GM23338 (cell line): ENCODE data around the gene HEBP1. TPM values are rescaled to one million over a fixed set of nuclear protein-coding genes. Genes with fewer than 3 reads are reported as not detected.

Experiments
- ATAC-seq: fragments of 200-7000 bp; cut with Tn5 transposase; 3 replicates; pipeline ENCODE4 v1.9.1; 2020
- DNase-seq: peaks from one replicate; pipeline ENCODE4 v3.0.0-alpha.2; 2015; ENCODE audit warnings: low spot score
- H2AFZ ChIP-seq: fragments of 200-600 bp; sonication (generic); 2 replicates; pipeline ENCODE4 v1.8.0; 2016; ENCODE audit warnings: antibody characterized with exemption, mild to moderate bottlenecking, moderate library complexity
- H3F3A ChIP-seq: fragments of 200-600 bp; sonication (generic); replicated peaks from 2 replicates; pipeline ENCODE4 v1.8.0; 2017; ENCODE audit warnings: antibody characterized with exemption, mixed run types, low read depth
- H3K27ac ChIP-seq: fragments of 200-600 bp; sonication (generic); 2 replicates; pipeline ENCODE4 v1.6.1; 2016; ENCODE audit warnings: low read depth
- H3K27me3 ChIP-seq: fragments of 200-600 bp; sonication (generic); 2 replicates; pipeline ENCODE4 v1.8.0; 2016; ENCODE audit warnings: mild to moderate bottlenecking, mixed run types, moderate library complexity; ENCODE audit not compliant: insufficient read depth
- H3K36me3 ChIP-seq: fragments of 200-600 bp; sonication (generic); 2 replicates; pipeline ENCODE4 v1.8.0; 2016; ENCODE audit warnings: mild to moderate bottlenecking; ENCODE audit not compliant: insufficient read depth
- H3K4me1 ChIP-seq: fragments of 200-600 bp; sonication (generic); 2 replicates; pipeline ENCODE4 v1.8.0; 2016; ENCODE audit warnings: mild to moderate bottlenecking, moderate library complexity; ENCODE audit not compliant: insufficient read depth
- H3K4me2 ChIP-seq: fragments of 200-600 bp; sonication (generic); 2 replicates; pipeline ENCODE4 v1.7.1; 2017; ENCODE audit warnings: mixed run types
- H3K4me3 ChIP-seq: fragments of 200-600 bp; sonication (generic); 2 replicates; pipeline ENCODE4 v1.6.1; 2016; ENCODE audit warnings: mixed run types
- H3K79me2 ChIP-seq: fragments of 200-600 bp; sonication (generic); replicated peaks from 2 replicates; pipeline ENCODE4 v1.8.0; 2017; ENCODE audit warnings: mild to moderate bottlenecking; ENCODE audit not compliant: insufficient read depth
- H3K9me2 ChIP-seq: fragments of 200-600 bp; sonication (generic); 2 replicates; pipeline ENCODE4 v1.8.0; 2017; ENCODE audit not compliant: insufficient read depth
- H4K20me1 ChIP-seq: fragments of 200-600 bp; sonication (generic); replicated peaks from 2 replicates; pipeline ENCODE4 v1.8.0; 2017; ENCODE audit warnings: mild to moderate bottlenecking; ENCODE audit not compliant: insufficient read depth
- H3K27ac Mint-ChIP-seq: 2 replicates; pipeline ENCODE4 v1.8.0; 2020; ENCODE audit warnings: inconsistent platforms, mild to moderate bottlenecking, moderate library complexity, mixed read lengths
- H3K27me3 Mint-ChIP-seq: 3 replicates; pipeline ENCODE4 v1.8.0; 2022; ENCODE audit warnings: low read depth, mild to moderate bottlenecking, moderate library complexity, mixed read lengths, inconsistent platforms; ENCODE audit not compliant: insufficient read depth, poor library complexity
- H3K36me3 Mint-ChIP-seq: 3 replicates; pipeline ENCODE4 v1.8.0; 2021; ENCODE audit warnings: low read depth, mild to moderate bottlenecking, inconsistent platforms, moderate library complexity, mixed read lengths
- H3K4me1 Mint-ChIP-seq: 3 replicates; pipeline ENCODE4 v1.8.0; 2020; ENCODE audit warnings: mild to moderate bottlenecking, inconsistent platforms, mixed read lengths
- H3K4me3 Mint-ChIP-seq: 3 replicates; pipeline ENCODE4 v1.8.0; 2021; ENCODE audit warnings: moderate library complexity, mild to moderate bottlenecking, inconsistent platforms, mixed read lengths
- H3K9me3 Mint-ChIP-seq: 3 replicates; pipeline ENCODE4 v1.8.0; 2020; ENCODE audit warnings: moderate library complexity, mild to moderate bottlenecking, inconsistent platforms, mixed read lengths
- EZH2 ChIP-seq: fragments of 200-600 bp; sonication (generic); IDR thresholded peaks from one replicate; pipeline ENCODE4 v1.8.0; 2017; ENCODE audit warnings: antibody characterized with exemption, mild to moderate bottlenecking, low read depth; ENCODE audit not compliant: unreplicated experiment
- EZH2phosphoT487 ChIP-seq: fragments of 200-600 bp; sonication (generic); IDR thresholded peaks from one replicate; pipeline ENCODE4 v1.8.1; 2018; ENCODE audit warnings: antibody characterized with exemption; ENCODE audit not compliant: unreplicated experiment
- STAT1 ChIP-seq: IDR thresholded peaks from one replicate; pipeline ENCODE4 v1.6.1; 2016; ENCODE audit warnings: antibody characterized with exemption; ENCODE audit not compliant: unreplicated experiment
- polyA plus RNA-seq: library from polyadenylated mRNA; unstranded; fragments of >200 nt; fragmentation: Nextera tagmentation; extraction: Ambion mirVana; gene quantifications from 2 replicates; pipeline ENCODE4 v1.2.1, GENCODE V29; 2016
- total RNA-seq: library from RNA; depleted of rRNA; stranded (reverse); fragments of >200 nt; shearing (Covaris generic); gene quantifications from 2 replicates; pipeline ENCODE4 v1.2.3, GENCODE V29; 2014
- TF ChIP-seq, protein P1 (sequence below): fragments of 250-450 bp; sonication (Bioruptor Pico); IDR thresholded peaks from 2 replicates; pipeline ENCODE4 v1.5.0; 2020; ENCODE audit warnings: mild to moderate bottlenecking, moderate library complexity
- TF ChIP-seq, protein P2 (sequence below), 2 experiments: fragments of 200-600 bp in 1 of 2; sonication (generic) in 1 of 2; conservative IDR thresholded peaks; 2 replicates each; pipeline versions ENCODE4 v1.5.1 to v1.6.1; 2016 to 2017; ENCODE audit warnings: antibody characterized with exemption in 2 of 2, low read depth in 2 of 2, mild to moderate bottlenecking in 2 of 2, moderate library complexity in 1 of 2

Gene HEBP1
- total and polyA plus RNA-seq, 2 experiments from 2014 or later, result 25.2 to 45.1 TPM

DNA sequence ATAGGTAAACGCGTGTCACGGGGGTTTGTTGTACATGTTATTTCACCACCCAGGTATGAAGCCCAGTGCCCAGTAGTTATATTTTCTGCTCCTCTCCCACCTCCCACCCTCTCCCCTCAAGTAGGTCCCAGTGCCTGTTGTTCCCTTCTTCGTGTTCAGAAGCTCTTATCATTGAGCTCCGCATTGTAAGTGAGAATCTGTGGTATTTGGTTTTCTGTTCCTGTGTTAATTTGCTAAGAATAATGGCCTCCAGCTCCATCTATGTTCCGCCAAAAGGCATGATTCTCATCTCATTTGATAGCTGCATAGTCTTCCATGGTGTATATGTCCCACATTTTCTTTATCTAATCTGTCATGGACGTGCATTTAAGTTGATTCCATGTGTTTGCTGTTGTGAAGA, 41.2 kb downstream of the HEBP1 start:
- no peaks in the 10 kb centered on the region for H3K9me3 Mint-ChIP-seq
- Histone ChIP-seq H3K4me1 (no peaks in the 10 kb centered on the region), H3K27ac (no peak overlapping the region), H3K4me2 (no peak overlapping the region), H3K36me3 (no peaks in the 10 kb centered on the region), H3F3A (no peaks in the 10 kb centered on the region), H4K20me1 (no peaks in the 10 kb centered on the region), H3K79me2 (no peaks in the 10 kb centered on the region), H2AFZ (no peak overlapping the region), H3K27me3 (no peaks in the 10 kb centered on the region), H3K4me3 (no peak overlapping the region), H3K9me2 (no peaks in the 10 kb centered on the region; the same call in 1 of the 2 replicates)
- no peak for TF ChIP-seq EZH2phosphoT487
- no peak for TF ChIP-seq EZH2
- TF ChIP-seq, protein P1, sequence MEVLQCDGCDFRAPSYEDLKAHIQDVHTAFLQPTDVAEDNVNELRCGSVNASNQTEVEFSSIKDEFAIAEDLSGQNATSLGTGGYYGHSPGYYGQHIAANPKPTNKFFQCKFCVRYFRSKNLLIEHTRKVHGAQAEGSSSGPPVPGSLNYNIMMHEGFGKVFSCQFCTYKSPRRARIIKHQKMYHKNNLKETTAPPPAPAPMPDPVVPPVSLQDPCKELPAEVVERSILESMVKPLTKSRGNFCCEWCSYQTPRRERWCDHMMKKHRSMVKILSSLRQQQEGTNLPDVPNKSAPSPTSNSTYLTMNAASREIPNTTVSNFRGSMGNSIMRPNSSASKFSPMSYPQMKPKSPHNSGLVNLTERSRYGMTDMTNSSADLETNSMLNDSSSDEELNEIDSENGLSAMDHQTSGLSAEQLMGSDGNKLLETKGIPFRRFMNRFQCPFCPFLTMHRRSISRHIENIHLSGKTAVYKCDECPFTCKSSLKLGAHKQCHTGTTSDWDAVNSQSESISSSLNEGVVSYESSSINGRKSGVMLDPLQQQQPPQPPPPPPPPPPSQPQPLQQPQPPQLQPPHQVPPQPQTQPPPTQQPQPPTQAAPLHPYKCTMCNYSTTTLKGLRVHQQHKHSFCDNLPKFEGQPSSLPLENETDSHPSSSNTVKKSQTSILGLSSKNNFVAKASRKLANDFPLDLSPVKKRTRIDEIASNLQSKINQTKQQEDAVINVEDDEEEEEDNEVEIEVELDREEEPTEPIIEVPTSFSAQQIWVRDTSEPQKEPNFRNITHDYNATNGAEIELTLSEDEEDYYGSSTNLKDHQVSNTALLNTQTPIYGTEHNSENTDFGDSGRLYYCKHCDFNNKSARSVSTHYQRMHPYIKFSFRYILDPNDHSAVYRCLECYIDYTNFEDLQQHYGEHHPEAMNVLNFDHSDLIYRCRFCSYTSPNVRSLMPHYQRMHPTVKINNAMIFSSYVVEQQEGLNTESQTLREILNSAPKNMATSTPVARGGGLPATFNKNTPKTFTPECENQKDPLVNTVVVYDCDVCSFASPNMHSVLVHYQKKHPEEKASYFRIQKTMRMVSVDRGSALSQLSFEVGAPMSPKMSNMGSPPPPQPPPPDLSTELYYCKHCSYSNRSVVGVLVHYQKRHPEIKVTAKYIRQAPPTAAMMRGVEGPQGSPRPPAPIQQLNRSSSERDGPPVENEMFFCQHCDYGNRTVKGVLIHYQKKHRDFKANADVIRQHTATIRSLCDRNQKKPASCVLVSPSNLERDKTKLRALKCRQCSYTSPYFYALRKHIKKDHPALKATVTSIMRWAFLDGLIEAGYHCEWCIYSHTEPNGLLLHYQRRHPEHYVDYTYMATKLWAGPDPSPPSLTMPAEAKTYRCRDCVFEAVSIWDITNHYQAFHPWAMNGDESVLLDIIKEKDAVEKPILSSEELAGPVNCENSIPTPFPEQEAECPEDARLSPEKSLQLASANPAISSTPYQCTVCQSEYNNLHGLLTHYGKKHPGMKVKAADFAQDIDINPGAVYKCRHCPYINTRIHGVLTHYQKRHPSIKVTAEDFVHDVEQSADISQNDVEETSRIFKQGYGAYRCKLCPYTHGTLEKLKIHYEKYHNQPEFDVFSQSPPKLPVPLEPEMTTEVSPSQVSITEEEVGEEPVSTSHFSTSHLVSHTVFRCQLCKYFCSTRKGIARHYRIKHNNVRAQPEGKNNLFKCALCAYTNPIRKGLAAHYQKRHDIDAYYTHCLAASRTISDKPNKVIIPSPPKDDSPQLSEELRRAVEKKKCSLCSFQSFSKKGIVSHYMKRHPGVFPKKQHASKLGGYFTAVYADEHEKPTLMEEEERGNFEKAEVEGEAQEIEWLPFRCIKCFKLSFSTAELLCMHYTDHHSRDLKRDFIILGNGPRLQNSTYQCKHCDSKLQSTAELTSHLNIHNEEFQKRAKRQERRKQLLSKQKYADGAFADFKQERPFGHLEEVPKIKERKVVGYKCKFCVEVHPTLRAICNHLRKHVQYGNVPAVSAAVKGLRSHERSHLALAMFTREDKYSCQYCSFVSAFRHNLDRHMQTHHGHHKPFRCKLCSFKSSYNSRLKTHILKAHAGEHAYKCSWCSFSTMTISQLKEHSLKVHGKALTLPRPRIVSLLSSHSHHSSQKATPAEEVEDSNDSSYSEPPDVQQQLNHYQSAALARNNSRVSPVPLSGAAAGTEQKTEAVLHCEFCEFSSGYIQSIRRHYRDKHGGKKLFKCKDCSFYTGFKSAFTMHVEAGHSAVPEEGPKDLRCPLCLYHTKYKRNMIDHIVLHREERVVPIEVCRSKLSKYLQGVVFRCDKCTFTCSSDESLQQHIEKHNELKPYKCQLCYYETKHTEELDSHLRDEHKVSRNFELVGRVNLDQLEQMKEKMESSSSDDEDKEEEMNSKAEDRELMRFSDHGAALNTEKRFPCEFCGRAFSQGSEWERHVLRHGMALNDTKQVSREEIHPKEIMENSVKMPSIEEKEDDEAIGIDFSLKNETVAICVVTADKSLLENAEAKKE (CRISPR knock-in tag), result no peak
- DNase-seq, result no peak
- H3K4me1 Mint-ChIP-seq, result no peaks in the 10 kb centered on the region; the same call in 2 of the 3 replicates
- no peaks in the 10 kb centered on the region for H3K36me3 Mint-ChIP-seq
- no peak overlapping the region for H3K27ac Mint-ChIP-seq
- H3K4me3 Mint-ChIP-seq, result no peak overlapping the region
- peaks cover 1% of the 10 kb centered on the region for H3K27me3 Mint-ChIP-seq
- ATAC-seq, result no peak

DNA sequence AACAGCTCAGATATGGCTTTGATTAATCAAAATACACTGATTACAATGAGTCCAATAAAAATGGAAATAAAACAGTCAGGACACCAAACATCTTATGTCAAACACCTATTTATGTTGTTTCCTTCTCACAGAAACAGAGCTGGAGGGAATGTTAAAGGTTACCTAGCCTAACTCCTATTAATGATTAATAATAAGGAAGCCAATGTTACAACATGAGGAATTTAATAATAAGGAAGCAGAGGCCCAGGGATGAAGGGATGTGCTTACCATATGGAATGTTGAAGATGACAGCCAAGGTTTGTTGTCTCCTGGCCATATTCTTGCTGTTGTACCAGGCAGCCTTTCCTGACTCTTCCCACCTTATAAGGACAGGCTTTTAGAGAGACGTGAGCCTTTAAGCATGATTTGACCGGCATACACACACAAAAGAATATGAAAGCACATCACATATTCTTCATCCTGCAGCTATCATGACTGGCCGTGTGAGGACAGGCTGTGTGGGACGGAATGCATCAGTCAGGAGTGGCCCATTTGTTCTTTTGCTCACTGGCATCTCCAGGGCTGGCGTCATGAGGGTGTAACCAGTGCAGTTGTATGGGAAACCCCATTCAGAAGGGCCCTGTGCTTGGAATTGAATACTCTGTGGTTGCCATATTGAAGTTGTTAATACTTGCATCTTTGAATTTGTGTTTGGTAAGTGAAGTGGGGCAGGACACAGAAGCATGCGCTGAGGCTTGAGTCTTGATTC, 45.0 kb downstream of the HEBP1 start:
- no peaks in the 10 kb centered on the region for H3K4me1 Mint-ChIP-seq
- Histone ChIP-seq H3K27ac (no peak overlapping the region), H4K20me1 (no peaks in the 10 kb centered on the region), H3K36me3 (no peaks in the 10 kb centered on the region), H3K4me2 (no peak overlapping the region), H3F3A (no peaks in the 10 kb centered on the region), H3K4me3 (no peak overlapping the region), H3K9me2 (no peaks in the 10 kb centered on the region; the same call in 1 of the 2 replicates), H3K79me2 (no peaks in the 10 kb centered on the region), H3K27me3 (no peaks in the 10 kb centered on the region), H3K4me1 (no peaks in the 10 kb centered on the region), H2AFZ (no peak overlapping the region)
- H3K4me3 Mint-ChIP-seq, result no peak overlapping the region
- H3K36me3 Mint-ChIP-seq, result no peaks in the 10 kb centered on the region
- no peak for DNase-seq
- H3K27ac Mint-ChIP-seq, result no peak overlapping the region
- no peaks in the 10 kb centered on the region for H3K9me3 Mint-ChIP-seq
- peaks cover 3% of the 10 kb centered on the region for H3K27me3 Mint-ChIP-seq
- no peak for ATAC-seq
- no peak for TF ChIP-seq STAT1
- TF ChIP-seq, protein P2, sequence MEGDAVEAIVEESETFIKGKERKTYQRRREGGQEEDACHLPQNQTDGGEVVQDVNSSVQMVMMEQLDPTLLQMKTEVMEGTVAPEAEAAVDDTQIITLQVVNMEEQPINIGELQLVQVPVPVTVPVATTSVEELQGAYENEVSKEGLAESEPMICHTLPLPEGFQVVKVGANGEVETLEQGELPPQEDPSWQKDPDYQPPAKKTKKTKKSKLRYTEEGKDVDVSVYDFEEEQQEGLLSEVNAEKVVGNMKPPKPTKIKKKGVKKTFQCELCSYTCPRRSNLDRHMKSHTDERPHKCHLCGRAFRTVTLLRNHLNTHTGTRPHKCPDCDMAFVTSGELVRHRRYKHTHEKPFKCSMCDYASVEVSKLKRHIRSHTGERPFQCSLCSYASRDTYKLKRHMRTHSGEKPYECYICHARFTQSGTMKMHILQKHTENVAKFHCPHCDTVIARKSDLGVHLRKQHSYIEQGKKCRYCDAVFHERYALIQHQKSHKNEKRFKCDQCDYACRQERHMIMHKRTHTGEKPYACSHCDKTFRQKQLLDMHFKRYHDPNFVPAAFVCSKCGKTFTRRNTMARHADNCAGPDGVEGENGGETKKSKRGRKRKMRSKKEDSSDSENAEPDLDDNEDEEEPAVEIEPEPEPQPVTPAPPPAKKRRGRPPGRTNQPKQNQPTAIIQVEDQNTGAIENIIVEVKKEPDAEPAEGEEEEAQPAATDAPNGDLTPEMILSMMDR (conservative IDR thresholded peaks at IDR 0.05; ENCODE audit: low read depth in 2 of 2), result no peak
